GM20000 (cell line): ENCODE results near the gene HP1BP3.

Experiments
- DNase-seq: peaks from one replicate; pipeline ENCODE4 v3.0.0; 2012; ENCODE audit warnings: low spot score
- CTCF ChIP-seq: IDR thresholded peaks from 2 replicates; pipeline ENCODE4 v1.5.1; 2012; ENCODE audit warnings: mild to moderate bottlenecking, control low read depth; ENCODE audit errors: extremely low read depth, missing control alignments

The HP1BP3 gene

GRCh38 chr1:20708891-20709290 lies 78.2 kb downstream of the HP1BP3 start:
- no peak for DNase-seq
- no peak for TF ChIP-seq CTCF

GRCh38 chr1:20708057-20708456 lies 79.0 kb downstream of the HP1BP3 start:
- TF ChIP-seq CTCF, result no peak
- DNase-seq, result no peak

- TF ChIP-seq CTCF, result no peak
- no peak for DNase-seq
Measured at GRCh38 chr1:20706841-20707240, 80.3 kb downstream of the HP1BP3 start.

- no peak for DNase-seq
- TF ChIP-seq CTCF, result no peak
Measured at GRCh38 chr1:20705203-20705755, 81.8 kb downstream of the HP1BP3 start.

GRCh38 chr1:20704390-20705202 lies 82.5 kb downstream of the HP1BP3 start:
- no peak for DNase-seq
- no peak for TF ChIP-seq CTCF

- DNase-seq, result no peak
- TF ChIP-seq CTCF, result no peak
Measured at GRCh38 chr1:20703124-20703756, 83.9 kb downstream of the HP1BP3 start.

GRCh38 chr1:20702416-20702815 lies 84.7 kb downstream of the HP1BP3 start:
- no peak for DNase-seq

More at GRCh38 chr1:20702416-20702815, 84.7 kb downstream of the HP1BP3 start:
- TF ChIP-seq CTCF, result no peak
